GM23338 (cell line): ENCODE results near the gene ZSWIM3. TPM values are rescaled to one million over a fixed set of nuclear protein-coding genes. Genes with fewer than 3 reads are reported as not detected.
"Not testable (repeated sequence)": the region's sequence is repeated elsewhere in the genome, so short reads cannot be mapped to it uniquely, and the experiment has no call there.

ENCODE experiments used
- ATAC-seq: fragments of 200-7000 bp; cut with Tn5 transposase; 3 replicates; pipeline ENCODE4 v1.9.1; 2020
- DNase-seq: peaks from one replicate; pipeline ENCODE4 v3.0.0-alpha.2; 2015; ENCODE audit warnings: low spot score
- H2AFZ ChIP-seq: fragments of 200-600 bp; sonication (generic); 2 replicates; pipeline ENCODE4 v1.8.0; 2016; ENCODE audit warnings: antibody characterized with exemption, mild to moderate bottlenecking, moderate library complexity
- H3F3A ChIP-seq: fragments of 200-600 bp; sonication (generic); replicated peaks from 2 replicates; pipeline ENCODE4 v1.8.0; 2017; ENCODE audit warnings: antibody characterized with exemption, mixed run types, low read depth
- H3K27ac ChIP-seq: fragments of 200-600 bp; sonication (generic); 2 replicates; pipeline ENCODE4 v1.6.1; 2016; ENCODE audit warnings: low read depth
- H3K27me3 ChIP-seq: fragments of 200-600 bp; sonication (generic); 2 replicates; pipeline ENCODE4 v1.8.0; 2016; ENCODE audit warnings: mild to moderate bottlenecking, mixed run types, moderate library complexity; ENCODE audit not compliant: insufficient read depth
- H3K36me3 ChIP-seq: fragments of 200-600 bp; sonication (generic); 2 replicates; pipeline ENCODE4 v1.8.0; 2016; ENCODE audit warnings: mild to moderate bottlenecking; ENCODE audit not compliant: insufficient read depth
- H3K4me1 ChIP-seq: fragments of 200-600 bp; sonication (generic); 2 replicates; pipeline ENCODE4 v1.8.0; 2016; ENCODE audit warnings: mild to moderate bottlenecking, moderate library complexity; ENCODE audit not compliant: insufficient read depth
- H3K4me2 ChIP-seq: fragments of 200-600 bp; sonication (generic); 2 replicates; pipeline ENCODE4 v1.7.1; 2017; ENCODE audit warnings: mixed run types
- H3K4me3 ChIP-seq: fragments of 200-600 bp; sonication (generic); 2 replicates; pipeline ENCODE4 v1.6.1; 2016; ENCODE audit warnings: mixed run types
- H3K79me2 ChIP-seq: fragments of 200-600 bp; sonication (generic); replicated peaks from 2 replicates; pipeline ENCODE4 v1.8.0; 2017; ENCODE audit warnings: mild to moderate bottlenecking; ENCODE audit not compliant: insufficient read depth
- H3K9me2 ChIP-seq: fragments of 200-600 bp; sonication (generic); 2 replicates; pipeline ENCODE4 v1.8.0; 2017; ENCODE audit not compliant: insufficient read depth
- H4K20me1 ChIP-seq: fragments of 200-600 bp; sonication (generic); replicated peaks from 2 replicates; pipeline ENCODE4 v1.8.0; 2017; ENCODE audit warnings: mild to moderate bottlenecking; ENCODE audit not compliant: insufficient read depth
- H3K27ac Mint-ChIP-seq: 2 replicates; pipeline ENCODE4 v1.8.0; 2020; ENCODE audit warnings: inconsistent platforms, mild to moderate bottlenecking, moderate library complexity, mixed read lengths
- H3K27me3 Mint-ChIP-seq: 3 replicates; pipeline ENCODE4 v1.8.0; 2022; ENCODE audit warnings: low read depth, mild to moderate bottlenecking, moderate library complexity, mixed read lengths, inconsistent platforms; ENCODE audit not compliant: insufficient read depth, poor library complexity
- H3K36me3 Mint-ChIP-seq: 3 replicates; pipeline ENCODE4 v1.8.0; 2021; ENCODE audit warnings: low read depth, mild to moderate bottlenecking, inconsistent platforms, moderate library complexity, mixed read lengths
- H3K4me1 Mint-ChIP-seq: 3 replicates; pipeline ENCODE4 v1.8.0; 2020; ENCODE audit warnings: mild to moderate bottlenecking, inconsistent platforms, mixed read lengths
- H3K4me3 Mint-ChIP-seq: 3 replicates; pipeline ENCODE4 v1.8.0; 2021; ENCODE audit warnings: moderate library complexity, mild to moderate bottlenecking, inconsistent platforms, mixed read lengths
- H3K9me3 Mint-ChIP-seq: 3 replicates; pipeline ENCODE4 v1.8.0; 2020; ENCODE audit warnings: moderate library complexity, mild to moderate bottlenecking, inconsistent platforms, mixed read lengths
- CREB1 ChIP-seq: fragments of 250-450 bp; sonication (Bioruptor Pico); IDR thresholded peaks from 2 replicates; pipeline ENCODE4 v1.5.0; 2020; ENCODE audit warnings: low read depth, mild to moderate bottlenecking, moderate library complexity
- polyA plus RNA-seq: library from polyadenylated mRNA; unstranded; fragments of >200 nt; fragmentation: Nextera tagmentation; extraction: Ambion mirVana; gene quantifications from 2 replicates; pipeline ENCODE4 v1.2.1, GENCODE V29; 2016
- total RNA-seq: library from RNA; depleted of rRNA; stranded (reverse); fragments of >200 nt; shearing (Covaris generic); gene quantifications from 2 replicates; pipeline ENCODE4 v1.2.3, GENCODE V29; 2014
- TF ChIP-seq, protein P1 (sequence below): fragments of 250-450 bp; sonication (Bioruptor Pico); IDR thresholded peaks from 2 replicates; pipeline ENCODE4 v1.5.0; 2020; ENCODE audit warnings: mild to moderate bottlenecking, moderate library complexity
- TF ChIP-seq, protein P2 (sequence below): IDR thresholded peaks from 2 replicates; pipeline ENCODE4 v1.6.1; 2016; ENCODE audit warnings: antibody characterized with exemption

Gene ZSWIM3
- total and polyA plus RNA-seq, 2 experiments from 2014 or later: 2.0 to 8.2 TPM

DNA sequence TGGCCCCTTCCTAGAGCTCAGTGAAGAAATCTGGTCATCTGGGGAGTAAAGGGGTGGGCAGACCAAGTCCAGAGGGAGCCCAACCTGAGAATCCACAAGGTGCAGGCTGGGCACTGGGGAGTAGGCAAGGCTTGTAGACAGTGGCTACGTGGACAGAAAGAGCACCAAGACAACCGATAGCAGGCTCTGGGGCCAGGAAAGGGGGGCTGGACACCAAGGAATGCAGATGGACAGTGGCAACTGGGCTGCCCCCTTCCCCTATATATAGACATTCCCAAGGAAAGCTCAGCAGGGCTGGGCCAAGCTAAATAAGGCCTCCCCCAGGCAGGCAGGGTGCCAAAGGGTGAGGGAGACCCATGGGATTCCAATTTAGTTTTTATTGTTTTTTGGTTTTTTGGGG lies 28.8 kb upstream of the ZSWIM3 start (continued):
- TF ChIP-seq, protein P1, sequence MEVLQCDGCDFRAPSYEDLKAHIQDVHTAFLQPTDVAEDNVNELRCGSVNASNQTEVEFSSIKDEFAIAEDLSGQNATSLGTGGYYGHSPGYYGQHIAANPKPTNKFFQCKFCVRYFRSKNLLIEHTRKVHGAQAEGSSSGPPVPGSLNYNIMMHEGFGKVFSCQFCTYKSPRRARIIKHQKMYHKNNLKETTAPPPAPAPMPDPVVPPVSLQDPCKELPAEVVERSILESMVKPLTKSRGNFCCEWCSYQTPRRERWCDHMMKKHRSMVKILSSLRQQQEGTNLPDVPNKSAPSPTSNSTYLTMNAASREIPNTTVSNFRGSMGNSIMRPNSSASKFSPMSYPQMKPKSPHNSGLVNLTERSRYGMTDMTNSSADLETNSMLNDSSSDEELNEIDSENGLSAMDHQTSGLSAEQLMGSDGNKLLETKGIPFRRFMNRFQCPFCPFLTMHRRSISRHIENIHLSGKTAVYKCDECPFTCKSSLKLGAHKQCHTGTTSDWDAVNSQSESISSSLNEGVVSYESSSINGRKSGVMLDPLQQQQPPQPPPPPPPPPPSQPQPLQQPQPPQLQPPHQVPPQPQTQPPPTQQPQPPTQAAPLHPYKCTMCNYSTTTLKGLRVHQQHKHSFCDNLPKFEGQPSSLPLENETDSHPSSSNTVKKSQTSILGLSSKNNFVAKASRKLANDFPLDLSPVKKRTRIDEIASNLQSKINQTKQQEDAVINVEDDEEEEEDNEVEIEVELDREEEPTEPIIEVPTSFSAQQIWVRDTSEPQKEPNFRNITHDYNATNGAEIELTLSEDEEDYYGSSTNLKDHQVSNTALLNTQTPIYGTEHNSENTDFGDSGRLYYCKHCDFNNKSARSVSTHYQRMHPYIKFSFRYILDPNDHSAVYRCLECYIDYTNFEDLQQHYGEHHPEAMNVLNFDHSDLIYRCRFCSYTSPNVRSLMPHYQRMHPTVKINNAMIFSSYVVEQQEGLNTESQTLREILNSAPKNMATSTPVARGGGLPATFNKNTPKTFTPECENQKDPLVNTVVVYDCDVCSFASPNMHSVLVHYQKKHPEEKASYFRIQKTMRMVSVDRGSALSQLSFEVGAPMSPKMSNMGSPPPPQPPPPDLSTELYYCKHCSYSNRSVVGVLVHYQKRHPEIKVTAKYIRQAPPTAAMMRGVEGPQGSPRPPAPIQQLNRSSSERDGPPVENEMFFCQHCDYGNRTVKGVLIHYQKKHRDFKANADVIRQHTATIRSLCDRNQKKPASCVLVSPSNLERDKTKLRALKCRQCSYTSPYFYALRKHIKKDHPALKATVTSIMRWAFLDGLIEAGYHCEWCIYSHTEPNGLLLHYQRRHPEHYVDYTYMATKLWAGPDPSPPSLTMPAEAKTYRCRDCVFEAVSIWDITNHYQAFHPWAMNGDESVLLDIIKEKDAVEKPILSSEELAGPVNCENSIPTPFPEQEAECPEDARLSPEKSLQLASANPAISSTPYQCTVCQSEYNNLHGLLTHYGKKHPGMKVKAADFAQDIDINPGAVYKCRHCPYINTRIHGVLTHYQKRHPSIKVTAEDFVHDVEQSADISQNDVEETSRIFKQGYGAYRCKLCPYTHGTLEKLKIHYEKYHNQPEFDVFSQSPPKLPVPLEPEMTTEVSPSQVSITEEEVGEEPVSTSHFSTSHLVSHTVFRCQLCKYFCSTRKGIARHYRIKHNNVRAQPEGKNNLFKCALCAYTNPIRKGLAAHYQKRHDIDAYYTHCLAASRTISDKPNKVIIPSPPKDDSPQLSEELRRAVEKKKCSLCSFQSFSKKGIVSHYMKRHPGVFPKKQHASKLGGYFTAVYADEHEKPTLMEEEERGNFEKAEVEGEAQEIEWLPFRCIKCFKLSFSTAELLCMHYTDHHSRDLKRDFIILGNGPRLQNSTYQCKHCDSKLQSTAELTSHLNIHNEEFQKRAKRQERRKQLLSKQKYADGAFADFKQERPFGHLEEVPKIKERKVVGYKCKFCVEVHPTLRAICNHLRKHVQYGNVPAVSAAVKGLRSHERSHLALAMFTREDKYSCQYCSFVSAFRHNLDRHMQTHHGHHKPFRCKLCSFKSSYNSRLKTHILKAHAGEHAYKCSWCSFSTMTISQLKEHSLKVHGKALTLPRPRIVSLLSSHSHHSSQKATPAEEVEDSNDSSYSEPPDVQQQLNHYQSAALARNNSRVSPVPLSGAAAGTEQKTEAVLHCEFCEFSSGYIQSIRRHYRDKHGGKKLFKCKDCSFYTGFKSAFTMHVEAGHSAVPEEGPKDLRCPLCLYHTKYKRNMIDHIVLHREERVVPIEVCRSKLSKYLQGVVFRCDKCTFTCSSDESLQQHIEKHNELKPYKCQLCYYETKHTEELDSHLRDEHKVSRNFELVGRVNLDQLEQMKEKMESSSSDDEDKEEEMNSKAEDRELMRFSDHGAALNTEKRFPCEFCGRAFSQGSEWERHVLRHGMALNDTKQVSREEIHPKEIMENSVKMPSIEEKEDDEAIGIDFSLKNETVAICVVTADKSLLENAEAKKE: no peak
- no peak for TF ChIP-seq CREB1 (CRISPR knock-in tag)
- TF ChIP-seq, protein P2, sequence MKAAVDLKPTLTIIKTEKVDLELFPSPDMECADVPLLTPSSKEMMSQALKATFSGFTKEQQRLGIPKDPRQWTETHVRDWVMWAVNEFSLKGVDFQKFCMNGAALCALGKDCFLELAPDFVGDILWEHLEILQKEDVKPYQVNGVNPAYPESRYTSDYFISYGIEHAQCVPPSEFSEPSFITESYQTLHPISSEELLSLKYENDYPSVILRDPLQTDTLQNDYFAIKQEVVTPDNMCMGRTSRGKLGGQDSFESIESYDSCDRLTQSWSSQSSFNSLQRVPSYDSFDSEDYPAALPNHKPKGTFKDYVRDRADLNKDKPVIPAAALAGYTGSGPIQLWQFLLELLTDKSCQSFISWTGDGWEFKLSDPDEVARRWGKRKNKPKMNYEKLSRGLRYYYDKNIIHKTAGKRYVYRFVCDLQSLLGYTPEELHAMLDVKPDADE: no peak

DNA sequence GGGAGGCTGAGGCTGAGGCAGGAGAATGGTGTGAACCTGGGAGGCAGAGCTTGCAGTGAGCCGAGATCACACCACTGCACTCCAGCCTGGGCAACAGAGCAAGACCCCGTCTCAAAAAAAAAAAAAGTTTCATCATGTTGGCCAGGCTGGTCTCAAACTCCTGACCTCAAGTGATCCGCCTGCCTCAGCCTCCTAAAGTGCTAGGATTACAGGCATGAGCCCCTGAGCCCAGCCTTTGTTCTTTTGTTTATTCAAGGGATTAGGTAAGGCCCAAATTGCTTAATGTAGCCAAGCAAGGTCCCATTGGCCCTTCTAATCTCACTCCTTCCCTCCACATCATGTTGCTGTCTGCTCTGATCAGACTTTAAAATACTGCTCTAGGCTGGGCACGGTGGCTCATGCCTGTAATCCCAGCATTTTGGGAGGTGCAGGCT lies 27.7 kb upstream of the ZSWIM3 start:
- not testable (repeated sequence) for H3K9me2 ChIP-seq, H3K27ac ChIP-seq, H3K36me3 Mint-ChIP-seq, H3K4me2 ChIP-seq, ATAC-seq, H3K4me3 Mint-ChIP-seq, H3K79me2 ChIP-seq, H3K36me3 ChIP-seq, H3K27me3 ChIP-seq, H4K20me1 ChIP-seq, H2AFZ ChIP-seq, H3K9me3 Mint-ChIP-seq, DNase-seq, H3K4me3 ChIP-seq, H3K27ac Mint-ChIP-seq
- Histone ChIP-seq H3K4me1 (peaks cover 16% of the 10 kb centered on the region; the same call in 1 of the 2 replicates), H3F3A (peaks cover 16% of the 10 kb centered on the region)
- Mint-ChIP-seq H3K27me3 (peaks cover 13% of the 10 kb centered on the region), H3K4me1 (peaks cover 20% of the 10 kb centered on the region)
